Endometrium (tissue), 2 donors: ENCODE results near the gene MICAL3.
"Not testable (repeated sequence)": the region's sequence is repeated elsewhere in the genome, so short reads cannot be mapped to it uniquely, and the experiment has no call there.

Experiments
- FAIRE-seq: peaks from 2 replicates; lab custom pipeline; 2012; peaks lifted over from hg19 to GRCh38; lab: Jason Lieb, UNC
- donor health status: control.
- donor health status: control.

MICAL3 gene

DNA sequence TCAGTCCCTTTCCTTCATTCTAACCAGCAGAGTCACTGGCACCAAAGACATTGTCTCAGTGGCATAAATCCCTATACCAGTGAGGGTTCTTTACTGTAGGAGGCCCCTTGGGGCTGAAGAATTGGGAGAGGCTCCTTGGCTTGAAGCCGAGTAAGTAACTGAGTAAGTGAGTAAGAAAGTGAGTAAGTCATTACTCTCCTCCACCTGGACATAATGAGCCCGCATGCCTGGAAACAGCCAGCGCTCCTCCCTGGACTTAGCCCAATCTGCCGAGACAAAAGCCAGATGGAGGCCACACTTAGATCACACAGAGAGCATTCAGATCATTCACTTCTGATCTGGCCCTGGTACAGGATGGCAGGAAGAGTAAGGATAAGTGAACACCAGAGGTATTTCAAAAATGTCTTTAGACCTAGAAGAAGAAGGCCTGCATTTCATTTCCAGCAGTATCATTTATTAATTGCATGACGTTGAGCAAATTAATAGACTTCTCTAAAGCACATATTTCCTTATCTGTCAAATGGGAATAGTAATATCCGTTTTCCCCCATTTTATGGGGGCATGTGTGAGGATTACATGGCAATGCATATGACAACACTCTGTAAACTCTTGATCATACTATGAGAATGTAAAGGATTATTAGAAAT lies 8.2 kb upstream of the MICAL3 start:
- no peak for FAIRE-seq

GRCh38 chr22:18031695-18032454 lies 7.5 kb upstream of the MICAL3 start:
- FAIRE-seq = no peak

DNA sequence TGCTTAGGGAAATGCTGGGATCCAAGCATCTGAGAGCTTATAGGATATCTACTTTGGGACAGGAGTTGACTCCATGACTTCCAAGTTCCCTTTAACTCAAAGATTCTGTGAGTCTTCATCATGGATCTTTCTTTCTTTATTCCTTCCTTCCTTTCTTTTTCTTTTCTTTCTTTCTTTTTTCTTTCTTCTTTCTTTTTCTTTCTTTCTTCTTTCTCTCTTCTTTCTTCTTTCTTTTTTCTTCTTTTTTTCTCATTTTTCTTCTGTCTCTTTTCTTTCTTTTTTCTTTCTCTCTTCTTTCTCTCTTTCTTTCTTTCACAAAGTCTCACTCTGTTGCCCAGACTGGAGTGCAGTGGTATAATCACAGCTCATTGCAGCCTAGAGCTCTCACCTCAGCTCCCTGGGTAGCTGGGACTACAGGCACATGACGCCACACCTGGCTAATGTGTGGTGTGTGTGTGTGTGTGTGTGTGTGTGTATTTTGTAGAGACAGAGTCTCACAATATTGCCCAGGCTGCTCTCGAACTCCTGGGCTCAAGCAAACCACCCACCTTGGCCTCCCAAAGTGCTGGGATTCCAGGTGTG lies 5.4 kb upstream of the MICAL3 start:
- no peak for FAIRE-seq

DNA sequence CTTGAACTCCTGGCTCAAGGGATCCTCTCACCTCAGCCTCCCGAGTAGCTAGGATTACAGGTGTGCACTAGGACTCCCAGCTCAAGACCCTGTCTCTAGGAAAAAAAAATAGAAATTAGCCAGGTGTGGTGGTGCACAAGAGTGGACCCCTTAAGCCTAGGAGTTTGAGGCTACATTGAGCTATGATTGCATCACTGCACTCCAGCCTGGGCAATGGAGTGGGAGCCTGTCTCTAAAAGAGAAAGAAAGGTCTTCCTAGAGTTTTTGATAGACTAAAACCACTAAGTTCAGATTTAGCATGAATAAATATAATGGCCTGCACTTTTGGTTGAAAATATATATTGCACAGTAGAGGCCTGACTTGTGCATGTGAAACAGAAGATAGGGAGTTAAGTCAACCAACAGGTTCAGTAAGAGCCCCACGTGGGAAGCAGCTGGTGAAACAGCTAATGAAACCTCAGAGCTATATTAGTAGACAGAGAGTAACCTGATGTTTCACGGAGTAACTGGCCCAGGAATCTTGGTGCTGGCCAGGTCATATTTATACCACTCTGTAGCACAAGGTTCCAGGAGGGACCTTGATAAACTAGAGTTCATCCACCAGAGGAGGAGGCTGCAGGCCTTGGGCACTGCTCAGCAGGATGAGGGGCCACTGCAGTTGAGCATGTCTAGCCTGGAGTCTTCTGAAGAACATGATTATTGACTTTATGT lies 4.6 kb upstream of the MICAL3 start:
- FAIRE-seq = no peak

- not testable (repeated sequence) for FAIRE-seq
Observed at GRCh38 chr22:18025898-18026297, 1.5 kb upstream of the MICAL3 start.

DNA sequence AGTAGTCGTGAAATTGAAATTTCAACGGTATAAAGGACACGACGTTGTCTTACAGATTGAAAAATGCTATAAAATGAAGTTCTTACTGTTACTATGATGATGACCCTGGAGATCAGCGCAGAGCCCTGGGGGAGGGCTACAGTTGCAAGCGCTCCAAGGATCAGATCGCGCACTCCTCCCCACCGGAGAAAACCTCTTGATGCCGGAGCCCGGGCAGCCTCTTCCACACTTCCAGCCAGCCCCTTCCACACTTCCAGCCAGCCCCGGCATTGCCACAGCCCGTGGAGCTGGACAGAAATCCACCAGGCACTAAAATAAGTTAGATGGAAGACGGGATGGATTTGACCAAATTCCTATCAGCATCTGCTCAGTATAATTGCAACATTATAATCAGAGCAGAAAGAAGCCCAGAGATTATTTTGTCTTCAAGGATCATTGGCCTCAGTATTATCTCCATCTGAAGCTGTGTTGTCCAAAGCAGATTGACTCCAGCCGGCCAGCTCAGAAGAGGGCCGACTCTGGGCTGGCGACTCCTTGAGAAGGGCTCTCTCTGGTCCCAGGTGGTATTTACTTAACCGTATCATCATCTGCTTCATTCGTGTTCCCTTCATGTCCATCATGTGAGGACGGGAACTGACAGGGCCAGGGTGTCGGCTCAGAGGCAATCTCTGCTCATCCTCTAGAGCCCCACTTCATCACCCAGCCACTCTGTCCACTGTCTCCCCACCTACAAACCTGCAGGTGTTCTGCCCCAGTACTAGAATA lies 777 bp upstream of the MICAL3 start:
- FAIRE-seq = no peak

- no peak for FAIRE-seq
Observed at GRCh38 chr22:18023509-18024275, 669 bp downstream of the MICAL3 start.

DNA sequence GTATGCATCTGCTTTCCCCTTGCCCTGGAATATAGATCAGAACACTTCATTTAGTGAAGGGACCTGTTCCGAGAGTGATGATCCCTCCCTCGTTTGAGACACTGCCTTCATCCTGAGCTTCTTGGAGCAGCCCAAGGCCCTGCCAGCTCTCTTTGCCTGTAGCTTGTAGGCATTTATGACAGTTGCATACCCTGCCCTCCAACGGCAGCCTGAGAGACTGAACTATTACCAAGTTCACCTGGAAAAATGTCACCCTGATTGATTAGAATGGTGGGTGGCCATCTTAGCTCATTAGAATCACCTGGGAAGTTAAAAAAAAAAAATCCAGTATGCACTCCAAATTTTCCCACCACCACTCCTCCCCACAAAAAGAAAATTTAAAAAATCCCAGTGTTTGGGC lies 1.5 kb downstream of the MICAL3 start:
- FAIRE-seq = no peak

GRCh38 chr22:18021431-18021830 lies 2.9 kb downstream of the MICAL3 start:
- no peak for FAIRE-seq

DNA sequence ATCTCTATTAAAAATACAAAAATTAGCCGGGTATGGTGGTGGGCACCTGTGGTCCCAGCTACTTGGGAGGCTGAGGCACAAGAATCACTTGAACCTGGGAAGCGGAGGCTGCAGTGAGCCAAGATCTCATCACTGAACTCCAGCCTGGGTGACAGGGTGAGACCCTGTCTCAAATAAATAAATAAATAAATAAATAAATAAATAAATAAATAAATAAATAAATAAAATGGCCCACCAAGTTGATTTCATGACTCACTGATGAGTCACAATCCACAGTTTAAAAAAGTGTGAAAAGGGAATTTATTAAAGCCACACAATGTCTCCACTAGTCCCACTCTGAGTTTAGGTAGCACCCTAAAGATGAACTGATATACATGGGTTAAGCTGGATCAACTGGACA lies 3.6 kb downstream of the MICAL3 start:
- FAIRE-seq = not testable (repeated sequence)

GRCh38 chr22:18013947-18014346 lies 10.4 kb downstream of the MICAL3 start:
- no peak for FAIRE-seq

- FAIRE-seq = no peak
Observed at GRCh38 chr22:18013436-18013835, 10.9 kb downstream of the MICAL3 start.

DNA sequence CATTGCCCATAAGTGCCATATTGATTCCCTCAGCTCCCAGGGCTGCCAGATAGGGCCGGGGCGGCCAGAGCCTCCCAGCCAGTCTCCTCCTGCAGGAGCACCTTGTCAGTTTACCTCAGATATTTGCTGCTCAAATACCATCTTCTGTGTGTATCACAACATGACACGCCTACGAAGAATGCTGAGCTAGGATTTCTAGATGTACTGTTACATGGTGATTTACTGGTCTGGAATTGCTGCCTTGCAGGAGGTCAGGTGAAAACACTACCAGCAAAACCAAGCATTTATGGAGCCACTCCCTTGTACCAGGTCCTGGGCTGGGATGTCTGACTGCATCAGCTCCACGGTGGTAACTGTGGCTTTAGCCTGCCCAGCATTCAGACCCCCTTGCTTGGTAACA lies 11.8 kb downstream of the MICAL3 start:
- no peak for FAIRE-seq

- FAIRE-seq = no peak
Observed at GRCh38 chr22:18010266-18010665, 14.1 kb downstream of the MICAL3 start.

DNA sequence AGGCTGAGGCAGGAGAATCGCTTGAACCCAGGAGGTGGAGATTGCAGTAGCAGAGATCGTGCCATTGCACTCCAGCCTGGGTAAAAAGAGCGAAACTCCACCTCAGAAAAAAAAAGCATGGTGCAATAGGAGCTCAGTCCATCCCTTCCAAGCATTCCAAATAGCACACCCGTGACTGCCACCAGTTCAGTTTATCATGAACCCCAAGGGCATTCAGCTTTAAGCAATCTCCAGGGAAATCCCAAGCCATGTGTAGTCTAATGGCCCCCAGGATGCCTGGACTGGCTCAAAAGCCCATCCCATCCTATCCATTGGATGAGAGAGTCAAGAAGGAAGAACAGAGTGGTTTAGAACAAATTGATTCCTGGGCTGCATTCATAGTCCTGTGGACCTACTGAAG lies 16.2 kb downstream of the MICAL3 start:
- no peak for FAIRE-seq

DNA sequence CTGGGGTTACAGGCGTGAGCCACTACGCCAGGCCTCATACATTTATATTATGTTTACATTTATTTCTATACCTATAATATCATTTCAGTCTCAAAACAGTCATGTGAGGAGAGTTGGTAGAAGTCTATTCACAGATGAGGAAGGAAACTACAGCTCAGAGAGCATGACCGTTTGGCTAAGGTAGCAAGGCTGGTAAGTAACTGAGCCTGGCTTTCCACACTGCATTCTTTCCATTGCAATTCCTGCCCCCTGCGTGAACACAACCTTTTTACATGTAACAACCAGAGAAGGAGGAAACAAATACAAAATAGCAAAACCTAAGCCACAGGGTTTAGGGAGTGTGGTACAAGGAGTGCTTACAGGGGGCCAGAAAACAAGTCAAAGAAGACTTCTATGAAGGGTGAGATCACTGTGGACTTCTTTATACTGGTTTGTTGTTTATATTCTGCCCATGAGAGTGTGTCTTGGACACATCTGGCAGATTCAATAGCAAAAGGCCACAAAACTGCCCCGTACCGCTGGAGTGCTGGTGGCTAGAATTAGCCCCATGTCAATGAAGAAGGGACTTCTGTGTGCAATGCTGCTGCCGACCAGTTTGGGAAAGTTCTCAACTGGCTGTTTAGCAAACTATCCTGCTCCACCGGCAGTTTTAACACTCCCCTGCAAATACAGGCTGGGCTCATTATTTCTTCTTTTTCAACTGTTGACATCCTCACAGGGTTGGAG lies 19.0 kb downstream of the MICAL3 start:
- FAIRE-seq = no peak

GRCh38 chr22:18001894-18002315 lies 22.5 kb downstream of the MICAL3 start:
- FAIRE-seq = not testable (repeated sequence)

- FAIRE-seq = peak; percentile 89
Observed at GRCh38 chr22:18001040-18001893, 23.1 kb downstream of the MICAL3 start.

GRCh38 chr22:18000441-18001039 lies 23.8 kb downstream of the MICAL3 start:
- no peak for FAIRE-seq
